CD4-positive, CD25-positive, alpha-beta regulatory T cell (primary cell): ENCODE results near the gene NPLOC4. TPM values are rescaled to one million over a fixed set of nuclear protein-coding genes. Genes with fewer than 3 reads are reported as not detected.
"Not testable (repeated sequence)": the region's sequence is repeated elsewhere in the genome, so short reads cannot be mapped to it uniquely, and the experiment has no call there.

Experiments
- ATAC-seq, 2 donors: fragments of 150-1000 bp; cut with Tn5 transposase; one replicate each; pipeline ENCODE4 v1.10.0; 2021; ENCODE audit warnings: low read depth in 2 of 2, moderate number of reproducible peaks in 2 of 2, moderate library complexity in 1 of 2
- DNase-seq, 3 donors: peaks; one replicate each; pipeline versions ENCODE4 v3.0.0 to v3.0.0-alpha.2; 2012 to 2022; ENCODE audit warnings: mixed read lengths in 1 of 3
- H3K27ac ChIP-seq: one replicate; pipeline ENCODE4 v1.7.0; 2013; ENCODE audit warnings: mild to moderate bottlenecking, low read length; ENCODE audit not compliant: insufficient read depth, poor library complexity, severe bottlenecking
- H3K27me3 ChIP-seq: one replicate; pipeline ENCODE4 v1.7.0; 2013; ENCODE audit warnings: low read length; ENCODE audit not compliant: control insufficient read depth, insufficient read depth
- H3K36me3 ChIP-seq: one replicate; pipeline ENCODE4 v1.7.0; 2013; ENCODE audit warnings: mild to moderate bottlenecking, low read length, moderate library complexity; ENCODE audit not compliant: control insufficient read depth, insufficient read depth
- H3K4me1 ChIP-seq: 2 replicates; pipeline ENCODE4 v1.7.0; 2013; ENCODE audit warnings: mild to moderate bottlenecking, low read length; ENCODE audit not compliant: insufficient read depth, control insufficient read depth, poor library complexity, severe bottlenecking
- H3K4me3 ChIP-seq: one replicate; pipeline ENCODE4 v1.7.0; 2013; ENCODE audit warnings: low read depth, mild to moderate bottlenecking, low read length, moderate library complexity
- H3K9me3 ChIP-seq, 2 experiments: 1 replicate in 1 of 2; 2 replicates in 1 of 2; pipeline ENCODE4 v1.7.0; 2013; ENCODE audit warnings: low read length in 2 of 2, mild to moderate bottlenecking in 1 of 2, moderate library complexity in 1 of 2; ENCODE audit not compliant: control insufficient read depth in 2 of 2
- H3K27ac Mint-ChIP-seq, 3 donors: one replicate each; pipeline ENCODE4 v1.8.0; 2020 to 2022; ENCODE audit warnings: mild to moderate bottlenecking in 3 of 3, mixed read lengths in 3 of 3, moderate library complexity in 2 of 3
- H3K27me3 Mint-ChIP-seq: one replicate; pipeline ENCODE4 v1.8.0; 2022; ENCODE audit warnings: mild to moderate bottlenecking, mixed read lengths
- H3K36me3 Mint-ChIP-seq: one replicate; pipeline ENCODE4 v1.8.0; 2020; ENCODE audit warnings: mixed read lengths
- H3K4me1 Mint-ChIP-seq, 4 donors: one replicate each; pipeline ENCODE4 v1.8.0; 2020 to 2022; ENCODE audit warnings: mixed read lengths in 4 of 4, mild to moderate bottlenecking in 1 of 4
- H3K4me3 Mint-ChIP-seq, 4 donors: one replicate each; pipeline ENCODE4 v1.8.0; 2020 to 2022; ENCODE audit warnings: mild to moderate bottlenecking in 4 of 4, mixed read lengths in 4 of 4, moderate library complexity in 3 of 4
- H3K9me3 Mint-ChIP-seq, 7 donors: one replicate each; pipeline ENCODE4 v1.8.0; 2020 to 2022; ENCODE audit warnings: mixed read lengths in 7 of 7, mild to moderate bottlenecking in 3 of 7, moderate library complexity in 2 of 7
- polyA plus RNA-seq, 4 donors: library from polyadenylated mRNA; unstranded; fragments of 300-500 nt; fragmentation: Illumina TruSeq; gene quantifications; one replicate each; pipeline ENCODE4 v1.2.3, GENCODE V29; 2021
- total RNA-seq: library from RNA; stranded (reverse); gene quantifications from one replicate; pipeline ENCODE4 v1.2.3, GENCODE V29; 2022

Gene NPLOC4
- total and polyA plus RNA-seq, 5 donors from 2014 or later, result 48.6 to 103 (median 51.9) TPM

GRCh38 chr17:81534157-81535006 is 102.5 kb downstream of the NPLOC4 start:
- Histone ChIP-seq H3K27ac (no peak overlapping the region), H3K27me3 (peaks cover 3% of the 10 kb centered on the region), H3K36me3 (peaks cover 4% of the 10 kb centered on the region), H3K4me3 (no peak overlapping the region), H3K4me1 (peaks cover 11% of the 10 kb centered on the region), H3K9me3 (no peaks in the 10 kb centered on the region)
- no peak overlapping the region for H3K27ac Mint-ChIP-seq
- H3K4me3 Mint-ChIP-seq, result no peak overlapping the region
- H3K27me3 Mint-ChIP-seq, result peaks cover 17% of the 10 kb centered on the region
- no peaks in the 10 kb centered on the region for H3K9me3 Mint-ChIP-seq
- ATAC-seq, result no peak
- H3K4me1 Mint-ChIP-seq, result no peaks in the 10 kb centered on the region
- peaks cover 5% of the 10 kb centered on the region for H3K36me3 Mint-ChIP-seq
- DNase-seq, result no peak

- Histone ChIP-seq H3K27me3 (peaks cover 3% of the 10 kb centered on the region), H3K4me3 (no peak overlapping the region), H3K4me1 (peaks cover 11% of the 10 kb centered on the region), H3K9me3 (no peaks in the 10 kb centered on the region), H3K27ac (no peak overlapping the region), H3K36me3 (peaks cover 4% of the 10 kb centered on the region)
- peaks cover 5% of the 10 kb centered on the region for H3K36me3 Mint-ChIP-seq
- H3K27ac Mint-ChIP-seq, result no peak overlapping the region
- DNase-seq (no peak), ATAC-seq (no peak)
- H3K4me1 Mint-ChIP-seq, result no peaks in the 10 kb centered on the region
- peaks cover 19% of the 10 kb centered on the region for H3K27me3 Mint-ChIP-seq
- no peak overlapping the region for H3K4me3 Mint-ChIP-seq
- H3K9me3 Mint-ChIP-seq, result no peaks in the 10 kb centered on the region
Measured at GRCh38 chr17:81533339-81534141, 103.4 kb downstream of the NPLOC4 start.

GRCh38 chr17:81532490-81533287 is 104.2 kb downstream of the NPLOC4 start:
- no peak overlapping the region for H3K27ac Mint-ChIP-seq
- Histone ChIP-seq H3K4me3 (no peak overlapping the region), H3K27me3 (peaks cover 3% of the 10 kb centered on the region), H3K9me3 (no peaks in the 10 kb centered on the region), H3K4me1 (peaks cover 11% of the 10 kb centered on the region), H3K36me3 (no peaks in the 10 kb centered on the region), H3K27ac (no peak overlapping the region)
- H3K9me3 Mint-ChIP-seq, result no peaks in the 10 kb centered on the region
- no peaks in the 10 kb centered on the region for H3K36me3 Mint-ChIP-seq
- peaks cover 17% of the 10 kb centered on the region for H3K27me3 Mint-ChIP-seq
- no peak for ATAC-seq
- no peak for DNase-seq
- no peak overlapping the region for H3K4me3 Mint-ChIP-seq
- no peaks in the 10 kb centered on the region for H3K4me1 Mint-ChIP-seq

GRCh38 chr17:81531998-81532404 is 104.9 kb downstream of the NPLOC4 start:
- not testable (repeated sequence) for H3K9me3 ChIP-seq, H3K27ac ChIP-seq, H3K4me3 Mint-ChIP-seq, H3K4me1 Mint-ChIP-seq, H3K27ac Mint-ChIP-seq, H3K9me3 Mint-ChIP-seq, H3K36me3 ChIP-seq, H3K36me3 Mint-ChIP-seq, H3K27me3 ChIP-seq, H3K4me3 ChIP-seq, DNase-seq, H3K4me1 ChIP-seq, ATAC-seq
- H3K27me3 Mint-ChIP-seq, result peaks cover 17% of the 10 kb centered on the region

GRCh38 chr17:81531013-81531412 is 105.9 kb downstream of the NPLOC4 start:
- DNase-seq, H3K4me1 Mint-ChIP-seq, H3K27ac Mint-ChIP-seq, H3K4me1 ChIP-seq, H3K4me3 Mint-ChIP-seq, H3K36me3 ChIP-seq, H3K9me3 Mint-ChIP-seq, H3K36me3 Mint-ChIP-seq, ATAC-seq, H3K27ac ChIP-seq, H3K9me3 ChIP-seq, H3K4me3 ChIP-seq, H3K27me3 ChIP-seq: not testable (repeated sequence)
- H3K27me3 Mint-ChIP-seq, result peaks cover 14% of the 10 kb centered on the region

- H3K4me1 ChIP-seq, result no peaks in the 10 kb centered on the region
- peaks cover under 1% of the 10 kb centered on the region for H3K27me3 ChIP-seq
- H3K4me3 Mint-ChIP-seq, result no peak overlapping the region
- no peaks in the 10 kb centered on the region for H3K9me3 ChIP-seq
- H3K27me3 Mint-ChIP-seq, result peaks cover 12% of the 10 kb centered on the region
- ATAC-seq (no peak), DNase-seq (no peak)
- H3K36me3 ChIP-seq, result no peaks in the 10 kb centered on the region
- no peak overlapping the region for H3K27ac ChIP-seq
- H3K36me3 Mint-ChIP-seq, result no peaks in the 10 kb centered on the region
- no peaks in the 10 kb centered on the region for H3K9me3 Mint-ChIP-seq
- H3K4me3 ChIP-seq, result no peak overlapping the region
- H3K27ac Mint-ChIP-seq, result no peak overlapping the region
- no peaks in the 10 kb centered on the region for H3K4me1 Mint-ChIP-seq
Measured at GRCh38 chr17:81529437-81529803, 107.5 kb downstream of the NPLOC4 start.

- Histone ChIP-seq H3K4me3 (no peak overlapping the region), H3K27me3 (no peaks in the 10 kb centered on the region), H3K36me3 (no peaks in the 10 kb centered on the region), H3K27ac (no peak overlapping the region), H3K4me1 (no peaks in the 10 kb centered on the region), H3K9me3 (no peaks in the 10 kb centered on the region)
- Mint-ChIP-seq H3K36me3 (no peaks in the 10 kb centered on the region), H3K27ac (no peak overlapping the region), H3K4me3 (no peak overlapping the region), H3K27me3 (peaks cover 11% of the 10 kb centered on the region), H3K9me3 (no peaks in the 10 kb centered on the region), H3K4me1 (no peaks in the 10 kb centered on the region)
- ATAC-seq (no peak), DNase-seq (no peak)
Measured at GRCh38 chr17:81528651-81529436, 108.1 kb downstream of the NPLOC4 start.
